Keratinocyte (primary cell): ENCODE measurements around the gene SCTR. TPM values are rescaled to one million over a fixed set of nuclear protein-coding genes. Genes with fewer than 3 reads are reported as not detected.

Experiments used
- DNase-seq: peaks from one replicate; pipeline ENCODE4 v3.0.0-alpha.2; 2011; ENCODE audit warnings: low read depth, missing footprints, low spot score
- FAIRE-seq: peaks from 2 replicates; lab custom pipeline; 2011; peaks lifted over from hg19 to GRCh38; lab: Jason Lieb, UNC
- H2AFZ ChIP-seq: 2 replicates; pipeline ENCODE4 v1.6.0; 2012; ENCODE audit warnings: low read length, control low read depth, inconsistent platforms; ENCODE audit not compliant: control insufficient read depth
- H3K27ac ChIP-seq: 2 replicates; pipeline ENCODE4 v1.5.1; 2011; ENCODE audit warnings: low read length; ENCODE audit not compliant: control insufficient read depth, insufficient read depth
- H3K27me3 ChIP-seq: 3 replicates; pipeline ENCODE4 v1.6.0; 2011; ENCODE audit warnings: low read length; ENCODE audit not compliant: control insufficient read depth, insufficient read depth; ENCODE audit errors: extremely low read depth
- H3K36me3 ChIP-seq, 2 experiments: 2 replicates in 1 of 2; 3 replicates in 1 of 2; pipeline ENCODE4 v1.5.1; 2011; ENCODE audit warnings: low read length in 2 of 2, mild to moderate bottlenecking in 1 of 2; ENCODE audit not compliant: control insufficient read depth in 2 of 2, insufficient read depth in 2 of 2; ENCODE audit errors: extremely low read depth in 1 of 2
- H3K4me1 ChIP-seq: 3 replicates; pipeline ENCODE4 v1.5.1; 2011; ENCODE audit warnings: low read length; ENCODE audit not compliant: control insufficient read depth, insufficient read depth; ENCODE audit errors: extremely low read depth
- H3K4me2 ChIP-seq: 3 replicates; pipeline ENCODE4 v1.6.0; 2011; ENCODE audit warnings: low read depth, low read length; ENCODE audit not compliant: control insufficient read depth, insufficient read depth; ENCODE audit errors: extremely low read depth
- H3K4me3 ChIP-seq, 3 experiments: fragments of 200-600 bp in 1 of 3; sonication (generic) in 1 of 3; 2 replicates in 2 of 3; 3 replicates in 1 of 3; pipeline ENCODE4 v1.5.1; 2011 to 2016; ENCODE audit warnings: low read length in 3 of 3, mild to moderate bottlenecking in 3 of 3, control low read depth in 2 of 3, inconsistent platforms in 1 of 3, low read depth in 1 of 3, mixed read lengths in 1 of 3, mixed run types in 1 of 3, moderate library complexity in 1 of 3; ENCODE audit not compliant: control insufficient read depth in 2 of 3, insufficient read depth in 2 of 3; ENCODE audit errors: extremely low read depth in 1 of 3
- H3K79me2 ChIP-seq: 2 replicates; pipeline ENCODE4 v1.6.0; 2012; ENCODE audit warnings: low read length; ENCODE audit not compliant: control insufficient read depth, insufficient read depth
- H3K9ac ChIP-seq: 3 replicates; pipeline ENCODE4 v1.6.0; 2011; ENCODE audit warnings: low read length; ENCODE audit not compliant: control insufficient read depth, insufficient read depth; ENCODE audit errors: extremely low read depth
- H3K9me1 ChIP-seq: 3 replicates; pipeline ENCODE4 v1.6.0; 2011; ENCODE audit warnings: low read length; ENCODE audit not compliant: control insufficient read depth, insufficient read depth; ENCODE audit errors: extremely low read depth
- H3K9me3 ChIP-seq: 2 replicates; pipeline ENCODE4 v1.5.1; 2012; ENCODE audit warnings: low read depth, low read length; ENCODE audit not compliant: control insufficient read depth
- H4K20me1 ChIP-seq: 3 replicates; pipeline ENCODE4 v1.6.0; 2011; ENCODE audit warnings: low read length; ENCODE audit not compliant: control insufficient read depth, insufficient read depth; ENCODE audit errors: extremely low read depth
- CTCF ChIP-seq, 3 experiments: IDR thresholded peaks in 1 of 3; conservative IDR thresholded peaks in 1 of 3; optimal IDR thresholded peaks in 1 of 3; 2 replicates in 2 of 3; 3 replicates in 1 of 3; pipeline versions ENCODE3 to v1.5.1; 2011; ENCODE audit warnings: low read length in 3 of 3, mild to moderate bottlenecking in 3 of 3, moderate library complexity in 2 of 3, control low read depth in 1 of 3, inconsistent platforms in 1 of 3; ENCODE audit not compliant: insufficient read depth in 2 of 3; ENCODE audit errors: extremely low read depth in 1 of 3
- EZH2 ChIP-seq: IDR thresholded peaks from one replicate; pipeline ENCODE4 v1.6.1; 2012; ENCODE audit warnings: inconsistent platforms, mild to moderate bottlenecking, low read length, moderate library complexity
- dilution Hi-C: fragments of 300-500 bp; cut with MboI; formaldehyde crosslinking; loops from one replicate; pipeline ENCODE4 v1.7.0; 2020; ENCODE audit warnings: low sequenced_read_pairs; ENCODE audit not compliant: extremely low pct_ligation_motif_present
- polyA plus RNA-seq, 5 experiments: library from polyadenylated mRNA; depleted of rRNA in 3 of 5; stranded (reverse) in 3 of 5; stranded (forward) in 1 of 5; unstranded in 1 of 5; fragments of >200 nt; gene quantifications; 1 replicate in 1 of 5; 2 replicates in 3 of 5; 3 replicates in 1 of 5; pipeline versions ENCODE4 v1.2.1 to v1.2.3, GENCODE V29; 2011 to 2012; ENCODE audit warnings: missing spikeins in 2 of 5, low read depth in 1 of 5, low replicate concordance in 1 of 5

Gene SCTR
- polyA plus RNA-seq, 1 donor (not counting 4 experiments of a cell fraction or from before 2014, with no cell fraction given): not detected

GRCh38 chr2:119488245-119489214, 35.8 kb downstream of the SCTR start:
- Histone ChIP-seq H3K36me3 (no peaks in the 10 kb centered on the region), H3K9ac (no peak overlapping the region), H4K20me1 (no peaks in the 10 kb centered on the region), H3K27me3 (no peaks in the 10 kb centered on the region), H2AFZ (no peak overlapping the region), H3K4me3 (no peak overlapping the region), H3K4me1 (peaks cover 16% of the 10 kb centered on the region), H3K79me2 (no peaks in the 10 kb centered on the region), H3K27ac (no peak overlapping the region), H3K9me1 (no peaks in the 10 kb centered on the region), H3K4me2 (no peak overlapping the region), H3K9me3 (no peaks in the 10 kb centered on the region)
- no peak for DNase-seq
- FAIRE-seq: no peak
- dilution Hi-C loops: no loop called here
- TF ChIP-seq CTCF (optimal IDR thresholded peaks at IDR 0.05 in 1 of 3, IDR thresholded peaks at IDR 0.05 in 1 of 3, conservative IDR thresholded peaks at IDR 0.05 in 1 of 3; ENCODE audit: extremely low read depth in 1 of 3, insufficient read depth in 2 of 3, low read length in 3 of 3) (no peak), EZH2 (no peak)

- Histone ChIP-seq H3K36me3 (no peaks in the 10 kb centered on the region), H3K9me3 (no peaks in the 10 kb centered on the region), H3K9ac (no peak overlapping the region), H3K27me3 (no peaks in the 10 kb centered on the region), H2AFZ (no peak overlapping the region), H4K20me1 (no peaks in the 10 kb centered on the region), H3K4me3 (no peak overlapping the region), H3K4me1 (peaks cover 16% of the 10 kb centered on the region), H3K79me2 (no peaks in the 10 kb centered on the region), H3K27ac (no peak overlapping the region), H3K9me1 (no peaks in the 10 kb centered on the region), H3K4me2 (no peak overlapping the region)
- TF ChIP-seq CTCF (optimal IDR thresholded peaks at IDR 0.05 in 1 of 3, IDR thresholded peaks at IDR 0.05 in 1 of 3, conservative IDR thresholded peaks at IDR 0.05 in 1 of 3; ENCODE audit: extremely low read depth in 1 of 3, insufficient read depth in 2 of 3, low read length in 3 of 3): no peak
- TF ChIP-seq EZH2: no peak
- FAIRE-seq (no peak), DNase-seq (no peak)
- dilution Hi-C loops: no loop called here
Observed at GRCh38 chr2:119487434-119488244, 36.6 kb downstream of the SCTR start.
